Liver (tissue), 9 donors: ENCODE results near the gene CABP4. TPM values are rescaled to one million over a fixed set of nuclear protein-coding genes. Genes with fewer than 3 reads are reported as not detected.

Experiments
- DNase-seq: peaks from one replicate; pipeline ENCODE4 v3.0.0-alpha.2; 2017; ENCODE audit warnings: low spot score
- H3K27ac ChIP-seq, 2 donors: one replicate each; pipeline ENCODE4 v1.7.0; 2013; ENCODE audit warnings: inconsistent platforms in 2 of 2, low read length in 2 of 2, control low read depth in 1 of 2, low read depth in 1 of 2, mild to moderate bottlenecking in 1 of 2
- H3K27me3 ChIP-seq, 4 donors: one replicate each; pipeline versions ENCODE4 v1.6.1 to v1.7.0; 2013; ENCODE audit warnings: low read length in 3 of 4, inconsistent platforms in 1 of 4, mild to moderate bottlenecking in 1 of 4, moderate library complexity in 1 of 4; ENCODE audit not compliant: control insufficient read depth in 4 of 4, insufficient read depth in 4 of 4
- H3K36me3 ChIP-seq, 4 donors: one replicate each; pipeline versions ENCODE4 v1.6.1 to v1.7.0; 2013; ENCODE audit warnings: low read length in 3 of 4, mild to moderate bottlenecking in 3 of 4, low read depth in 1 of 4, moderate library complexity in 1 of 4; ENCODE audit not compliant: control insufficient read depth in 4 of 4, insufficient read depth in 3 of 4
- H3K4me1 ChIP-seq, 4 donors: one replicate each; pipeline versions ENCODE4 v1.6.1 to v1.7.0; 2013; ENCODE audit warnings: low read length in 3 of 4, mild to moderate bottlenecking in 3 of 4, moderate library complexity in 1 of 4; ENCODE audit not compliant: control insufficient read depth in 4 of 4, insufficient read depth in 4 of 4
- H3K4me3 ChIP-seq, 3 donors: one replicate each; pipeline versions ENCODE4 v1.6.1 to v1.7.0; 2013; ENCODE audit warnings: low read length in 3 of 3, control low read depth in 1 of 3, low read depth in 1 of 3, mild to moderate bottlenecking in 1 of 3
- H3K9ac ChIP-seq, 2 donors: one replicate each; pipeline ENCODE4 v1.7.0; 2013; ENCODE audit warnings: low read length in 2 of 2, mild to moderate bottlenecking in 2 of 2, moderate library complexity in 2 of 2, control low read depth in 1 of 2, low read depth in 1 of 2
- H3K9me3 ChIP-seq, 4 donors: one replicate each; pipeline versions ENCODE4 v1.6.1 to v1.7.0; 2013; ENCODE audit warnings: low read length in 3 of 4; ENCODE audit not compliant: control insufficient read depth in 4 of 4
- EGR1 ChIP-seq, 2 donors: IDR thresholded peaks; 2 replicates each; pipeline ENCODE4 v1.6.1; 2016 to 2018; ENCODE audit warnings: antibody characterized with exemption in 2 of 2, low read depth in 2 of 2
- FOXA1 ChIP-seq: IDR thresholded peaks from 2 replicates; pipeline ENCODE4 v1.6.1; 2016; ENCODE audit warnings: antibody characterized with exemption
- FOXA2 ChIP-seq: IDR thresholded peaks from 2 replicates; pipeline ENCODE4 v1.6.1; 2016; ENCODE audit warnings: antibody characterized with exemption
- GABPA ChIP-seq, 2 donors: IDR thresholded peaks in 1 of 2; conservative IDR thresholded peaks in 1 of 2; 2 replicates each; pipeline ENCODE4 v1.6.1; 2016; ENCODE audit warnings: antibody characterized with exemption in 2 of 2, mild to moderate bottlenecking in 1 of 2, moderate library complexity in 1 of 2
- HNF4A ChIP-seq, 2 donors: conservative IDR thresholded peaks; 2 replicates each; pipeline ENCODE4 v1.6.1; 2016; ENCODE audit warnings: antibody characterized with exemption in 2 of 2, mild to moderate bottlenecking in 2 of 2
- HNF4G ChIP-seq: IDR thresholded peaks from 2 replicates; pipeline ENCODE4 v1.6.1; 2016; ENCODE audit warnings: antibody characterized with exemption
- JUND ChIP-seq, 2 donors: IDR thresholded peaks; 2 replicates each; pipeline ENCODE4 v1.6.1; 2016; ENCODE audit warnings: antibody characterized with exemption in 2 of 2
- NR2F2 ChIP-seq: IDR thresholded peaks from 2 replicates; pipeline ENCODE4 v1.6.1; 2016; ENCODE audit warnings: antibody characterized with exemption
- RAD21 ChIP-seq, 2 donors: IDR thresholded peaks; 2 replicates each; pipeline ENCODE4 v1.6.1; 2016; ENCODE audit warnings: antibody characterized with exemption in 2 of 2, mild to moderate bottlenecking in 2 of 2
- RXRA ChIP-seq, 2 donors: IDR thresholded peaks; 2 replicates each; pipeline ENCODE4 v1.6.1; 2017 to 2018; ENCODE audit warnings: antibody characterized with exemption in 2 of 2, mild to moderate bottlenecking in 1 of 2
- SP1 ChIP-seq: IDR thresholded peaks from 2 replicates; pipeline ENCODE4 v1.6.1; 2018; ENCODE audit warnings: antibody characterized with exemption, mild to moderate bottlenecking
- TAF1 ChIP-seq: conservative IDR thresholded peaks from 2 replicates; pipeline ENCODE4 v1.6.1; 2016; ENCODE audit warnings: antibody characterized with exemption, mild to moderate bottlenecking
- YY1 ChIP-seq: IDR thresholded peaks from 2 replicates; pipeline ENCODE4 v1.6.1; 2016; ENCODE audit warnings: antibody characterized with exemption, mild to moderate bottlenecking
- ZBTB33 ChIP-seq: IDR thresholded peaks from 2 replicates; pipeline ENCODE4 v1.6.1; 2016; ENCODE audit warnings: antibody characterized with exemption
- WGBS: extraction: QIAGEN DNeasy Blood & Tissue Kit; methylation state at CpG from one replicate; pipeline ENCODE4 v1.1.7; 2013; 5-methylcytosine and 5-hydroxymethylcytosine counted together
- polyA plus RNA-seq, 2 donors: library from polyadenylated mRNA; stranded (reverse) in 1 of 2; unstranded in 1 of 2; fragments of 200-250 nt in 1 of 2; fragments of >200 nt in 1 of 2; fragmentation: Nextera tagmentation in 1 of 2; extraction: Ambion mirVana in 1 of 2; gene quantifications; one replicate each; pipeline versions ENCODE4 v1.2.1 to v1.2.3, GENCODE V29; 2013 to 2015
- total RNA-seq, 2 donors: library from RNA; depleted of rRNA; stranded (reverse); fragments of >200 nt; gene quantifications; one replicate each; pipeline ENCODE4 v1.2.3, GENCODE V29; 2014
- TF ChIP-seq, protein P1 (sequence below): IDR thresholded peaks from 2 replicates; pipeline ENCODE4 v1.6.1; 2016; ENCODE audit warnings: antibody characterized with exemption, mild to moderate bottlenecking
- TF ChIP-seq, protein P2 (sequence below): IDR thresholded peaks from 2 replicates; pipeline ENCODE4 v1.6.1; 2016; ENCODE audit warnings: antibody characterized with exemption
- TF ChIP-seq, protein P3 (sequence below): fragments of 150-350 bp; IDR thresholded peaks from 2 replicates; pipeline ENCODE4 v1.5.1; 2017; ENCODE audit warnings: improper control_type of control experiment, low read depth, low read length; ENCODE audit not compliant: missing input control
- TF ChIP-seq, protein P4 (sequence below): IDR thresholded peaks from 2 replicates; pipeline ENCODE4 v1.6.1; 2016; ENCODE audit warnings: antibody characterized with exemption
- donor health status: healthy.
- donor health status: healthy.
- donor health status: healthy.
- donor health status: healthy.
- donor health status: healthy.

The CABP4 gene
- total and polyA plus RNA-seq, 4 donors: 0.85 to 2.9 (median 1.6) TPM

DNA sequence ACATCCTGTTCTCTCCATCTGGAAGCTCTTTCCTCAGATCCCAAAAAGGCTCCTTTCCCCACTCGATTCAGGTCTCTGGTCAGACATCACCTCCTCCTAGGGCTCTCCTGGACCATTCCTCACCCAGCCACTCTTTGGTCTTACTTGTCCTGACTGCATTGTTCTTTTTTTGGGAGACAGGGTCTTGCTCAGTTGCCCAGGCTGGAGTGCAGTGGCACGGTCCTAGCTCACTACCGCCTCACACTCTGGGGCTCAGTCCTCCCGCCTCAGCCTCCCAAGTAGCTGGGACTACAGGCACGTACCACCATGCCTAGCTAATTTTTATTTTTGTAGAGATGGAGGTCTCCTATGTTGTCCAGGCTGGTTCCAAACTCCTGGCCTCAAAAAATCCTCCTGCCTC, 9.6 kb upstream of the CABP4 start (continued):
- TF ChIP-seq, protein P1, sequence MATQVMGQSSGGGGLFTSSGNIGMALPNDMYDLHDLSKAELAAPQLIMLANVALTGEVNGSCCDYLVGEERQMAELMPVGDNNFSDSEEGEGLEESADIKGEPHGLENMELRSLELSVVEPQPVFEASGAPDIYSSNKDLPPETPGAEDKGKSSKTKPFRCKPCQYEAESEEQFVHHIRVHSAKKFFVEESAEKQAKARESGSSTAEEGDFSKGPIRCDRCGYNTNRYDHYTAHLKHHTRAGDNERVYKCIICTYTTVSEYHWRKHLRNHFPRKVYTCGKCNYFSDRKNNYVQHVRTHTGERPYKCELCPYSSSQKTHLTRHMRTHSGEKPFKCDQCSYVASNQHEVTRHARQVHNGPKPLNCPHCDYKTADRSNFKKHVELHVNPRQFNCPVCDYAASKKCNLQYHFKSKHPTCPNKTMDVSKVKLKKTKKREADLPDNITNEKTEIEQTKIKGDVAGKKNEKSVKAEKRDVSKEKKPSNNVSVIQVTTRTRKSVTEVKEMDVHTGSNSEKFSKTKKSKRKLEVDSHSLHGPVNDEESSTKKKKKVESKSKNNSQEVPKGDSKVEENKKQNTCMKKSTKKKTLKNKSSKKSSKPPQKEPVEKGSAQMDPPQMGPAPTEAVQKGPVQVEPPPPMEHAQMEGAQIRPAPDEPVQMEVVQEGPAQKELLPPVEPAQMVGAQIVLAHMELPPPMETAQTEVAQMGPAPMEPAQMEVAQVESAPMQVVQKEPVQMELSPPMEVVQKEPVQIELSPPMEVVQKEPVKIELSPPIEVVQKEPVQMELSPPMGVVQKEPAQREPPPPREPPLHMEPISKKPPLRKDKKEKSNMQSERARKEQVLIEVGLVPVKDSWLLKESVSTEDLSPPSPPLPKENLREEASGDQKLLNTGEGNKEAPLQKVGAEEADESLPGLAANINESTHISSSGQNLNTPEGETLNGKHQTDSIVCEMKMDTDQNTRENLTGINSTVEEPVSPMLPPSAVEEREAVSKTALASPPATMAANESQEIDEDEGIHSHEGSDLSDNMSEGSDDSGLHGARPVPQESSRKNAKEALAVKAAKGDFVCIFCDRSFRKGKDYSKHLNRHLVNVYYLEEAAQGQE: no peak
- TF ChIP-seq JUND (IDR thresholded peaks at IDR 0.05) (no peak), HNF4G (no peak)

GRCh38 chr11:67448220-67448609, 6.9 kb upstream of the CABP4 start:
- H3K9me3 ChIP-seq: no peaks in the 10 kb centered on the region
- no peak overlapping the region for H3K9ac ChIP-seq
- peaks cover 0 to 16% (median 6%) of the 10 kb centered on the region in 4 donors for H3K4me1 ChIP-seq
- no peak overlapping the region for H3K27ac ChIP-seq
- no peak overlapping the region for H3K4me3 ChIP-seq
- H3K27me3 ChIP-seq: no peaks in the 10 kb centered on the region
- H3K36me3 ChIP-seq: no peaks in the 10 kb centered on the region
- no peak for DNase-seq
- WGBS: 62% methylated on average over 7 of the region's 7 CpGs
- no peak for TF ChIP-seq TAF1
- no peak for TF ChIP-seq JUND (IDR thresholded peaks at IDR 0.05)
- TF ChIP-seq GABPA (IDR thresholded peaks at IDR 0.05 in 1 of 2, conservative IDR thresholded peaks at IDR 0.05 in 1 of 2): peak in 1 of 2 donors; percentile 42
- no peak for TF ChIP-seq FOXA1
- TF ChIP-seq, protein P2, sequence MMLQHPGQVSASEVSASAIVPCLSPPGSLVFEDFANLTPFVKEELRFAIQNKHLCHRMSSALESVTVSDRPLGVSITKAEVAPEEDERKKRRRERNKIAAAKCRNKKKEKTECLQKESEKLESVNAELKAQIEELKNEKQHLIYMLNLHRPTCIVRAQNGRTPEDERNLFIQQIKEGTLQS: no peak
- TF ChIP-seq RXRA (IDR thresholded peaks at IDR 0.05): peak; percentile 52 to 58
- no peak for TF ChIP-seq FOXA2
- TF ChIP-seq NR2F2: no peak
- TF ChIP-seq, protein P1: peak; percentile 41
- peak; percentile 82 for TF ChIP-seq YY1
- peak; percentile 95 for TF ChIP-seq HNF4A (conservative IDR thresholded peaks at IDR 0.05)
- peak in 1 of 2 donors; percentile 60 for TF ChIP-seq RAD21 (IDR thresholded peaks at IDR 0.05)
- TF ChIP-seq SP1: peak; percentile 86
- TF ChIP-seq ZBTB33: no peak
- TF ChIP-seq EGR1 (IDR thresholded peaks at IDR 0.05; ENCODE audit: low read depth in 2 of 2): no peak
- TF ChIP-seq HNF4G: peak; percentile 92
- TF ChIP-seq, protein P3, sequence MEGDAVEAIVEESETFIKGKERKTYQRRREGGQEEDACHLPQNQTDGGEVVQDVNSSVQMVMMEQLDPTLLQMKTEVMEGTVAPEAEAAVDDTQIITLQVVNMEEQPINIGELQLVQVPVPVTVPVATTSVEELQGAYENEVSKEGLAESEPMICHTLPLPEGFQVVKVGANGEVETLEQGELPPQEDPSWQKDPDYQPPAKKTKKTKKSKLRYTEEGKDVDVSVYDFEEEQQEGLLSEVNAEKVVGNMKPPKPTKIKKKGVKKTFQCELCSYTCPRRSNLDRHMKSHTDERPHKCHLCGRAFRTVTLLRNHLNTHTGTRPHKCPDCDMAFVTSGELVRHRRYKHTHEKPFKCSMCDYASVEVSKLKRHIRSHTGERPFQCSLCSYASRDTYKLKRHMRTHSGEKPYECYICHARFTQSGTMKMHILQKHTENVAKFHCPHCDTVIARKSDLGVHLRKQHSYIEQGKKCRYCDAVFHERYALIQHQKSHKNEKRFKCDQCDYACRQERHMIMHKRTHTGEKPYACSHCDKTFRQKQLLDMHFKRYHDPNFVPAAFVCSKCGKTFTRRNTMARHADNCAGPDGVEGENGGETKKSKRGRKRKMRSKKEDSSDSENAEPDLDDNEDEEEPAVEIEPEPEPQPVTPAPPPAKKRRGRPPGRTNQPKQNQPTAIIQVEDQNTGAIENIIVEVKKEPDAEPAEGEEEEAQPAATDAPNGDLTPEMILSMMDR: no peak
- TF ChIP-seq, protein P4, sequence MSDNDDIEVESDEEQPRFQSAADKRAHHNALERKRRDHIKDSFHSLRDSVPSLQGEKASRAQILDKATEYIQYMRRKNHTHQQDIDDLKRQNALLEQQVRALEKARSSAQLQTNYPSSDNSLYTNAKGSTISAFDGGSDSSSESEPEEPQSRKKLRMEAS: no peak
